Endothelial cell of umbilical vein (primary cell): ENCODE measurements around the gene ATL1. TPM values are rescaled to one million over a fixed set of nuclear protein-coding genes. Genes with fewer than 3 reads are reported as not detected.

Source experiments
- BruUV-seq: library from RNA; stranded (reverse); fragments of 400-500 nt; replicated peaks from 2 replicates; lab custom pipeline; 2021; lab: Mats Ljungman, UMichigan
- CTCF ChIA-PET: fragments of 300-600, 350-600 bp; sonication (Branson Sonifier 250); formaldehyde crosslinking; loops from one replicate; lab custom pipeline; 2021; ENCODE audit warnings: antibody characterized with exemption, inconsistent platforms; lab: Charles Lee
- POLR2A ChIA-PET: fragments of 300-600, 350-600 bp; sonication (Branson Sonifier 250); formaldehyde crosslinking; loops from one replicate; lab custom pipeline; 2021; ENCODE audit warnings: antibody characterized with exemption, inconsistent platforms; lab: Charles Lee
- DNase-seq: peaks from one replicate; pipeline ENCODE4 v3.0.0-alpha.2; 2011; ENCODE audit warnings: low read depth, low spot score
- FAIRE-seq: peaks from 2 replicates; lab custom pipeline; 2011; peaks lifted over from hg19 to GRCh38; lab: Jason Lieb, UNC
- H2AFZ ChIP-seq: 2 replicates; pipeline ENCODE4 v1.6.0; 2012; ENCODE audit warnings: low read depth, low read length, control low read depth, inconsistent platforms
- H3K27ac ChIP-seq: 2 replicates; pipeline ENCODE4 v1.5.1; 2011; ENCODE audit warnings: low read depth, mild to moderate bottlenecking, control low read depth, low read length, moderate library complexity; ENCODE audit not compliant: insufficient read depth
- H3K27me3 ChIP-seq, 2 experiments: 2 replicates each; pipeline versions ENCODE4 v1.6.0 to v1.6.1; 2011; ENCODE audit warnings: low read length in 2 of 2, mixed read lengths in 1 of 2; ENCODE audit not compliant: control insufficient read depth in 2 of 2, insufficient read depth in 2 of 2
- H3K36me3 ChIP-seq, 2 experiments: 2 replicates in 1 of 2; 3 replicates in 1 of 2; pipeline ENCODE4 v1.5.1; 2011; ENCODE audit warnings: low read length in 2 of 2, mild to moderate bottlenecking in 1 of 2, moderate library complexity in 1 of 2; ENCODE audit not compliant: control insufficient read depth in 2 of 2, insufficient read depth in 2 of 2; ENCODE audit errors: extremely low read depth in 1 of 2
- H3K4me1 ChIP-seq: 3 replicates; pipeline ENCODE4 v1.5.1; 2011; ENCODE audit warnings: mild to moderate bottlenecking, low read length; ENCODE audit not compliant: control insufficient read depth, insufficient read depth; ENCODE audit errors: extremely low read depth
- H3K4me2 ChIP-seq: 2 replicates; pipeline ENCODE4 v1.6.1; 2011; ENCODE audit warnings: low read length, control low read depth, mixed read lengths; ENCODE audit not compliant: insufficient read depth
- H3K4me3 ChIP-seq, 3 experiments: fragments of 200-600 bp in 1 of 3; sonication (generic), shearing (Covaris generic) in 1 of 3; replicated peaks in 1 of 3; 2 replicates each; pipeline ENCODE4 v1.5.1; 2011 to 2016; ENCODE audit warnings: control low read depth in 3 of 3, low read length in 3 of 3, mild to moderate bottlenecking in 2 of 3, inconsistent platforms in 1 of 3, low read depth in 1 of 3, moderate library complexity in 1 of 3; ENCODE audit not compliant: insufficient read depth in 1 of 3
- H3K79me2 ChIP-seq: 2 replicates; pipeline ENCODE4 v1.6.0; 2012; ENCODE audit warnings: low read length, inconsistent platforms; ENCODE audit not compliant: control insufficient read depth, insufficient read depth
- H3K9ac ChIP-seq: replicated peaks from 2 replicates; pipeline ENCODE3; 2011; ENCODE audit warnings: low read length, control low read depth; ENCODE audit not compliant: insufficient read depth; ENCODE audit errors: extremely low read depth
- H3K9me1 ChIP-seq: replicated peaks from 3 replicates; pipeline ENCODE4 v1.6.0; 2011; ENCODE audit warnings: mild to moderate bottlenecking, low read length; ENCODE audit not compliant: control insufficient read depth, insufficient read depth; ENCODE audit errors: extremely low read depth
- H3K9me3 ChIP-seq: replicated peaks from 2 replicates; pipeline ENCODE4 v1.5.1; 2012; ENCODE audit warnings: low read length, inconsistent platforms; ENCODE audit not compliant: control insufficient read depth, insufficient read depth
- H4K20me1 ChIP-seq: replicated peaks from 2 replicates; pipeline ENCODE3; 2011; ENCODE audit warnings: mild to moderate bottlenecking, low read length; ENCODE audit not compliant: control insufficient read depth, insufficient read depth; ENCODE audit errors: extremely low read depth
- FOS ChIP-seq: IDR thresholded peaks from 2 replicates; pipeline ENCODE4 v1.6.1; 2011; ENCODE audit warnings: mild to moderate bottlenecking, low read length, moderate library complexity, borderline replicate concordance; ENCODE audit not compliant: insufficient read depth
- GATA2 ChIP-seq: IDR thresholded peaks from 2 replicates; pipeline ENCODE4 v1.7.0; 2011; ENCODE audit warnings: low read depth, mild to moderate bottlenecking, moderate library complexity, mixed read lengths, low read length; ENCODE audit not compliant: insufficient read length, insufficient read depth
- POLR2A ChIP-seq: IDR thresholded peaks from 2 replicates; pipeline ENCODE4 v1.6.1; 2012; ENCODE audit warnings: low read depth, mild to moderate bottlenecking, control low read depth, low read length
- POLR2AphosphoS5 ChIP-seq: IDR thresholded peaks from 2 replicates; pipeline ENCODE4 v1.6.1; 2012; ENCODE audit warnings: low read depth, mild to moderate bottlenecking, control low read depth, low read length, moderate library complexity; ENCODE audit not compliant: insufficient read depth
- dilution Hi-C: fragments of 300-500 bp; cut with MboI; formaldehyde crosslinking; loops from one replicate; pipeline ENCODE4 v1.15.0; 2019; ENCODE audit warnings: low sequenced_read_pairs; ENCODE audit not compliant: extremely low pct_ligation_motif_present
- intact Hi-C: fragments of 100-400 bp; cut with micrococcal nuclease; formaldehyde crosslinking; loops from one replicate; pipeline ENCODE4 v1.10.0; 2022
- polyA plus RNA-seq, 4 experiments: library from polyadenylated mRNA; depleted of rRNA in 3 of 4; stranded (reverse) in 3 of 4; unstranded in 1 of 4; fragments of >200 nt; gene quantifications; 2 replicates each; pipeline versions ENCODE4 v1.2.1 to v1.2.3, GENCODE V29; 2011 to 2012; ENCODE audit warnings: missing spikeins in 1 of 4
- total RNA-seq: library from RNA; stranded (reverse); gene quantifications from 2 replicates; pipeline ENCODE4 v1.2.3, GENCODE V29; 2021
- TF ChIP-seq, protein P1 (sequence below), 2 donors: IDR thresholded peaks; 1 replicate in 1 of 2; 2 replicates in 1 of 2; pipeline ENCODE4 v1.5.1; 2011; ENCODE audit warnings: low read length in 2 of 2, mild to moderate bottlenecking in 2 of 2, moderate library complexity in 2 of 2, control low read depth in 1 of 2, inconsistent platforms in 1 of 2, low read depth in 1 of 2; ENCODE audit not compliant: insufficient read depth in 1 of 2; ENCODE audit errors: extremely low read depth in 1 of 2

Gene ATL1
- total and polyA plus RNA-seq, 2 donors (not counting 3 experiments of a cell fraction or from before 2014, with no cell fraction given) = 1.1 to 5.1 TPM

DNA sequence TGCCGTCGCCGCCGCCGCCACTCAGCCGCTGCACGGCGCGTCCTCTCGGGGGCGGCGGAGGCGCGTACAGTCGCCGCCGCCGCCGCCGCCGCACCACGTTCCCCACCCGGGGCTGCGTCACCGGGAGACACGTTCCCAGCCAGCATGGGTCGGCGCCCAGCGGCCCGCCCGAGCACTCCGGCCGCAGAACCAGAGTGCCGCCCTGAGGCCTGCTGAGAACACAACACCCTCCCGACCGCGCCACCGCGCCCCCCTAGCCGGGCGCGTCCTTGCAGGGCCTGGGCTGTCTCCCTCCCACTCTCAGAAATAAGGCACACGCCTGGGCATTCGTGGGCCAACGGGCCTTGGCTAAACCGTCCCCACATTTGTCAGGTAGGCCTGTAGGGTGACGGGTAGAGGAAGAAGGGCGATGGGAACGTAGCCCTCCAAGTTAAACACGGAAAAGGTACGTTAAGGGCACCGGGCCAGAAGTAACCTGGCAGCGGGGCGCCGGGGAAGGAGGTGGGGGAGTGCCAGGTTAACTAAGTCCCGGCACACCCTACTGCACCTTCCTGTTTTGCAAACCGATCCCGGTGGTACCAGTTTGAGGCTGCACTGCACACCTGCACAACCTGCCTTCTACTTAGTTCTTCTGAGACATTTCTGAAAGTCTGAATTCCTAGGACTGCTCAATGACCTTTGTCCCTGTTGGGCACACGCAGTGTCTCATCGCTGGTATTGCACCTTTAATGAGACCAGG is 27.3 kb upstream of the ATL1 start, which contains the start of gene MAP4K5:
TSS of gene MAP4K5 (minus strand) at position 68 of the 739 bp plus-strand sequence. CDS start 520 bp downstream, outside the sequence.
- CTCF ChIA-PET = interaction anchor here (0.6 to 2.8 kb wide), 21 partner anchors 8 to 869 kb away, joined by 3 to 44 read pairs (median 4); partner anchors contain the start of genes ATL1, DMAC2L, L2HGDH and NEMF
- intact Hi-C loops (loop anchor here (1.0 to 5.0 kb wide), 8 partner anchors 135 to 765 kb away; partner anchors contain the start of genes KLHDC2, SOS2 and VCPKMT), dilution Hi-C loops (no loop called here)
- TF ChIP-seq POLR2A (peak; percentile 68), GATA2 (no peak), FOS (no peak), POLR2AphosphoS5 (peak; percentile 75)
- TF ChIP-seq, protein P1, sequence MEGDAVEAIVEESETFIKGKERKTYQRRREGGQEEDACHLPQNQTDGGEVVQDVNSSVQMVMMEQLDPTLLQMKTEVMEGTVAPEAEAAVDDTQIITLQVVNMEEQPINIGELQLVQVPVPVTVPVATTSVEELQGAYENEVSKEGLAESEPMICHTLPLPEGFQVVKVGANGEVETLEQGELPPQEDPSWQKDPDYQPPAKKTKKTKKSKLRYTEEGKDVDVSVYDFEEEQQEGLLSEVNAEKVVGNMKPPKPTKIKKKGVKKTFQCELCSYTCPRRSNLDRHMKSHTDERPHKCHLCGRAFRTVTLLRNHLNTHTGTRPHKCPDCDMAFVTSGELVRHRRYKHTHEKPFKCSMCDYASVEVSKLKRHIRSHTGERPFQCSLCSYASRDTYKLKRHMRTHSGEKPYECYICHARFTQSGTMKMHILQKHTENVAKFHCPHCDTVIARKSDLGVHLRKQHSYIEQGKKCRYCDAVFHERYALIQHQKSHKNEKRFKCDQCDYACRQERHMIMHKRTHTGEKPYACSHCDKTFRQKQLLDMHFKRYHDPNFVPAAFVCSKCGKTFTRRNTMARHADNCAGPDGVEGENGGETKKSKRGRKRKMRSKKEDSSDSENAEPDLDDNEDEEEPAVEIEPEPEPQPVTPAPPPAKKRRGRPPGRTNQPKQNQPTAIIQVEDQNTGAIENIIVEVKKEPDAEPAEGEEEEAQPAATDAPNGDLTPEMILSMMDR (IDR thresholded peaks at IDR 0.05; ENCODE audit: extremely low read depth in 1 of 2, insufficient read depth in 1 of 2, low read depth in 1 of 2, low read length in 2 of 2) = peak; percentile 95 to 96
- peaks cover 46% of the 10 kb centered on the region for H3K79me2 ChIP-seq
- DNase-seq (peak; percentile 90), FAIRE-seq (peak; percentile 70)
- H3K9me3 ChIP-seq = no peaks in the 10 kb centered on the region
- H3K4me1 ChIP-seq = peaks cover 38% of the 10 kb centered on the region
- H2AFZ ChIP-seq = peak within 1 kb of the TSS; percentile 96
- BruUV-seq = no TSS peak
- H3K4me3 ChIP-seq = peak within 1 kb of the TSS; percentile 90 to 98 (median 97)
- no peaks in the 10 kb centered on the region for H3K36me3 ChIP-seq
- peak within 1 kb of the TSS; percentile 98 for H3K4me2 ChIP-seq
- POLR2A ChIA-PET = no interaction called here
- no peaks in the 10 kb centered on the region for H3K9me1 ChIP-seq
- H4K20me1 ChIP-seq = no peaks in the 10 kb centered on the region
- peak within 1 kb of the TSS; percentile 82 for H3K27ac ChIP-seq
- H3K9ac ChIP-seq = peak within 1 kb of the TSS; percentile 89
- no peaks in the 10 kb centered on the region for H3K27me3 ChIP-seq
